Measurements from ENCODE around the gene NUDT17.

The NUDT17 gene, protein sequence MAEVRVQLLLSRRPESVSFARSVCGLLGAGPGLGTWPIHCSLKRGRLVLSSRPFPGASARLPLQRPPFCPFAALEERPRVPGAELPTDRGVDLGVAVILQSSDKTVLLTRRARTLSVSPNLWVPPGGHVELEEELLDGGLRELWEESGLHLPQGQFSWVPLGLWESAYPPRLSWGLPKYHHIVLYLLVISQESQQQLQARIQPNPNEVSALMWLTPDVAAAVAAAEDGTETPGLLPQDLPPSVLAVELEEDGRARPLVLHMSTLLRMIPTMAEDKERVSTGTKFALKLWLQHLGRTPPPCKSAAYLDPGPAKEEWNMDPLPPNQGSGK

DNA sequence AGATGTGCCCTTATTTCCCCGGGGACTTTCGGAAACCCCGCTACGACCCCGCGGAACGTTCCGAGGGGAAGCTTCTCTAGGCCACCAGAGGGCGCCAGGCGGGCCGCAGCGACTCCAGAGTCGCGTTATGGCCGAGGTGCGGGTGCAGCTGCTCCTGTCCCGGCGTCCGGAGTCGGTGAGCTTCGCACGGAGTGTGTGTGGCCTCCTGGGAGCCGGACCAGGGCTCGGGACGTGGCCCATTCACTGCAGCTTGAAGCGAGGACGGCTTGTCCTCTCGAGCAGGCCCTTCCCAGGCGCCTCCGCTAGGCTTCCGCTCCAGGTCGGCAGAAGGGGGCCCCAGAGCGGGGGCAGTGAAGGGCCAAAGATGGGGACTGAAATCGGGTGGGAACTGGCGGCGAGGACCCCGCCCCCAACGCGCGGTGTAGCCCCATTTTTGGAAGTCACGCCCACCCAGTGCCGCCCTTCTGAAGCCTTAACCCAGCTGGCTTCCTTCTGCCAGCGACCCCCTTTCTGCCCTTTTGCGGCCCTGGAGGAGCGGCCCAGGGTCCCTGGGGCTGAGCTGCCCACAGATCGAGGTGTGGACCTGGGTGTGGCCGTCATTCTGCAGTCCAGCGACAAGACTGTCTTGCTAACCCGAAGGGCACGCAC is at the start of gene NUDT17:
Gene NUDT17, plus strand, starts transcription at position 117 of the 648 bp plus-strand sequence. Its CDS starts 11 bp downstream, at position 128.
- peak within 1 kb of the TSS; percentile 99 for H3K4me3 ChIP-seq (IDR thresholded peaks at IDR 0.05; ENCODE audit: insufficient read depth, low read depth, low read length)
- no peaks in the 10 kb centered on the region for H4K20me1 ChIP-seq (ENCODE audit: insufficient read depth)
- H3K4me1 ChIP-seq (ENCODE audit: low read depth, poor library complexity, severe bottlenecking), result peaks cover 35% of the 10 kb centered on the region
- H3K27ac ChIP-seq, result peak within 1 kb of the TSS; percentile 11; the same call in 1 of the 2 replicates
- TF ChIP-seq, protein P1, sequence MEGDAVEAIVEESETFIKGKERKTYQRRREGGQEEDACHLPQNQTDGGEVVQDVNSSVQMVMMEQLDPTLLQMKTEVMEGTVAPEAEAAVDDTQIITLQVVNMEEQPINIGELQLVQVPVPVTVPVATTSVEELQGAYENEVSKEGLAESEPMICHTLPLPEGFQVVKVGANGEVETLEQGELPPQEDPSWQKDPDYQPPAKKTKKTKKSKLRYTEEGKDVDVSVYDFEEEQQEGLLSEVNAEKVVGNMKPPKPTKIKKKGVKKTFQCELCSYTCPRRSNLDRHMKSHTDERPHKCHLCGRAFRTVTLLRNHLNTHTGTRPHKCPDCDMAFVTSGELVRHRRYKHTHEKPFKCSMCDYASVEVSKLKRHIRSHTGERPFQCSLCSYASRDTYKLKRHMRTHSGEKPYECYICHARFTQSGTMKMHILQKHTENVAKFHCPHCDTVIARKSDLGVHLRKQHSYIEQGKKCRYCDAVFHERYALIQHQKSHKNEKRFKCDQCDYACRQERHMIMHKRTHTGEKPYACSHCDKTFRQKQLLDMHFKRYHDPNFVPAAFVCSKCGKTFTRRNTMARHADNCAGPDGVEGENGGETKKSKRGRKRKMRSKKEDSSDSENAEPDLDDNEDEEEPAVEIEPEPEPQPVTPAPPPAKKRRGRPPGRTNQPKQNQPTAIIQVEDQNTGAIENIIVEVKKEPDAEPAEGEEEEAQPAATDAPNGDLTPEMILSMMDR (conservative IDR thresholded peaks at IDR 0.05; ENCODE audit: low read depth, low read length), result peak; percentile 100
- H3K27me3 ChIP-seq (ENCODE audit: insufficient read depth, low read depth), result no peaks in the 10 kb centered on the region
- peak within 1 kb of the TSS; percentile 59 for H3K9ac ChIP-seq
- H3K4me2 ChIP-seq, result peak within 1 kb of the TSS; percentile 61
- H2AFZ ChIP-seq (ENCODE audit: low read depth), result peak within 1 kb of the TSS; percentile 82
- no peaks in the 10 kb centered on the region for H3K79me2 ChIP-seq (ENCODE audit: insufficient read depth, low read depth)
- peaks cover 9% of the 10 kb centered on the region; the same call in 1 of the 2 replicates for H3K36me3 ChIP-seq (ENCODE audit: insufficient read depth)

DNA sequence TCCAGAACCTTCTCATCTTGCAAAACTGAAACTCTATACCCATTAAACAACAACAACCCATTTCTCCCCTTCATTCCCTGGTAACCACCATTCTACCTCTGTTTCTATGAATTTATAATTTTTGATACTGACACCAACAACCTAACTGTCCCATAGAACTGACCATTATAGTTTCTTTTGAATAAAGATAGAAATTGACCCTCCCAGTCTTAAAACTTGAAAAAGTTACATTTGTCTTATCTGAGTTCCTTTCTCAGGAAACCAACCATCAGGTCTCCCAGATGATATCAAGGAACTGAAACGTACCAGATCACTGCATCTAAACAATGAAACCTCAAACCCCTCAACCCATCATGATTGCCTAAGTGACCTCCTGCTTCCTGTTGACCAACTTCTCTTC is 48.7 kb upstream of the NUDT17 start:
- Histone ChIP-seq H3K9ac (no peak overlapping the region), H3K4me1 (ENCODE audit: low read depth, poor library complexity, severe bottlenecking) (no peaks in the 10 kb centered on the region), H4K20me1 (ENCODE audit: insufficient read depth) (0 out of 2 replicates have a peak, but pooled peaks cover 5% of the 10 kb centered on the region), H3K79me2 (ENCODE audit: insufficient read depth, low read depth) (peaks cover 57% of the 10 kb centered on the region; the same call in 1 of the 2 replicates), H3K27ac (no peak overlapping the region), H3K4me2 (no peak overlapping the region), H3K36me3 (ENCODE audit: insufficient read depth) (peaks cover 12% of the 10 kb centered on the region; the same call in 1 of the 2 replicates), H3K4me3 (IDR thresholded peaks at IDR 0.05; ENCODE audit: insufficient read depth, low read depth, low read length) (no peak overlapping the region), H2AFZ (ENCODE audit: low read depth) (no peak overlapping the region), H3K27me3 (ENCODE audit: insufficient read depth, low read depth) (no peaks in the 10 kb centered on the region)
- TF ChIP-seq, protein P1 (conservative IDR thresholded peaks at IDR 0.05; ENCODE audit: low read depth, low read length), result no peak

DNA sequence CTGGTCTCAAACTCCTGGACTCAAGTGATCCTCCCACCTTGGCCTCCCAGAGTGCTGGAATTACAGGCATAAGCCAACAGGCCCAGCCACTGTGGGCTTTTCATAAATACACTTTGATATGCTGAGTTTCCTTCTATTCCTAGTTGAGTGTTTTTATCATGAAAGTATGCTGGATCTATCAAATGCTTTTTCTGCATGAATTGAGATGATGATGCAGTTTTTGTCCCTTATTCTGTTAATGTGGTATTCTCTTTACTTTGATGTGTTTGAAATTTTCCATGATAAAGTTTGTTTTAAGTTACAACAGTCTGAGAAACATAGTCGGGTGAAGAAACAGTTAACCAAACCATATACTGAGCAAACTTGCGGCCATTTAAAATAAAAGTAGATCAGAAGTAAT is 45.6 kb upstream of the NUDT17 start:
- H2AFZ ChIP-seq (ENCODE audit: low read depth), result no peak overlapping the region

DNA sequence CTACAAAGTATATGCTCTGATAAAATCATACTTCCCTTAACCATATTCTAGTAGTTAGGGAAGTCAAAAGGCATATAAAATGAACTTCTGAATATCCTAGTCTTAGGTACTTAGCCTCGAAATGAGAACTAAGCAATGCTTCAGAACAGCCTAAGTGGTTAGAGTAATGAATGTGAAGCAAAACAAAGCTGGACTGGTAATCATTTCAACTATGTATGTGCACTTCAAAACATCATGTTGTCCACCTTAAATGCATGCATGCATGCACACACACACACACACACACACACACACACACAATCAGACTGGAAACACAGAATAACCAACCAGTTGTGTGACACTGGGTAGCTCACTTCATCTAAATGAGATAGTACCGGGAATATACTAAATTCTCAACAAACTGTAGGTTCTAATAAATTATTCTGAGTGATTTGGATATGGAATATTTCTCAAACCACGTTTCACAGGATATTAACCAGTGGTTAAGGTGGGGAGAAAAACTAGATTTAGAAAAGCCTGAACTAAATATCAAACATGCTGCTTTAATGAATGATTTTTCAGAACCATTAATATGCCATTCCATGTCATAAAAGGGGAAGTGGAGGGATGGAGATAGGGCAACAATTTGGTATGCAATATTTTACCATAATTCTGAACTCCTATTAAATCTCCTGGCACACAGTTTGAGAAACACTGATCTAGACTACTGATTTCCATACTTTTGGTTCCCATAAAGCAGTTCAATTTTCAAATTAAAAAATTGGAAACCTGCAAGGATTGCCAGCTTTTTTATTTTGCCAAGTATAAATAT is 41.0 kb upstream of the NUDT17 start:
- Histone ChIP-seq H2AFZ (ENCODE audit: low read depth) (no peak overlapping the region), H4K20me1 (ENCODE audit: insufficient read depth) (peaks cover 16% of the 10 kb centered on the region; the same call in 1 of the 2 replicates), H3K4me1 (ENCODE audit: low read depth, poor library complexity, severe bottlenecking) (peaks cover 35% of the 10 kb centered on the region), H3K9ac (no peak overlapping the region), H3K4me3 (IDR thresholded peaks at IDR 0.05; ENCODE audit: insufficient read depth, low read depth, low read length) (no peak overlapping the region), H3K27ac (no peak overlapping the region), H3K36me3 (ENCODE audit: insufficient read depth) (0 out of 2 replicates have a peak, but pooled peaks cover 3% of the 10 kb centered on the region), H3K27me3 (ENCODE audit: insufficient read depth, low read depth) (no peaks in the 10 kb centered on the region), H3K79me2 (ENCODE audit: insufficient read depth, low read depth) (peaks cover 90% of the 10 kb centered on the region), H3K4me2 (no peak overlapping the region)
- TF ChIP-seq, protein P1 (conservative IDR thresholded peaks at IDR 0.05; ENCODE audit: low read depth, low read length), result no peak

More for the DNA sequence above, 45.6 kb upstream of the NUDT17 start:
- TF ChIP-seq, protein P1 (conservative IDR thresholded peaks at IDR 0.05; ENCODE audit: low read depth, low read length), result no peak
- no peak overlapping the region for H3K9ac ChIP-seq
- peak overlapping the region; percentile 23 for H3K4me3 ChIP-seq (IDR thresholded peaks at IDR 0.05; ENCODE audit: insufficient read depth, low read depth, low read length)
- H3K36me3 ChIP-seq (ENCODE audit: insufficient read depth), result peaks cover 12% of the 10 kb centered on the region; the same call in 1 of the 2 replicates
- H3K27ac ChIP-seq, result no peak overlapping the region
- H3K4me1 ChIP-seq (ENCODE audit: low read depth, poor library complexity, severe bottlenecking), result peaks cover 21% of the 10 kb centered on the region
- H4K20me1 ChIP-seq (ENCODE audit: insufficient read depth), result 0 out of 2 replicates have a peak, but pooled peaks cover 13% of the 10 kb centered on the region
- peaks cover 69% of the 10 kb centered on the region for H3K79me2 ChIP-seq (ENCODE audit: insufficient read depth, low read depth)
- H3K4me2 ChIP-seq, result no peak overlapping the region
- H3K27me3 ChIP-seq (ENCODE audit: insufficient read depth, low read depth), result no peaks in the 10 kb centered on the region

All from KMS-11 (cell line).